Stimulated activated CD4-positive, alpha-beta T cell treated with anti-CD3 and anti-CD28 coated beads, Interleukin-15, amount 100 ng/mL, for 1 hour (primary cell): ENCODE measurements around the gene LVRN.

Source experiments
- DNase-seq, 2 donors: peaks; one replicate each; pipeline ENCODE4 v3.0.0-alpha.2; 2020; ENCODE audit warnings: low read depth in 1 of 2, low spot score in 1 of 2

LVRN gene

DNA sequence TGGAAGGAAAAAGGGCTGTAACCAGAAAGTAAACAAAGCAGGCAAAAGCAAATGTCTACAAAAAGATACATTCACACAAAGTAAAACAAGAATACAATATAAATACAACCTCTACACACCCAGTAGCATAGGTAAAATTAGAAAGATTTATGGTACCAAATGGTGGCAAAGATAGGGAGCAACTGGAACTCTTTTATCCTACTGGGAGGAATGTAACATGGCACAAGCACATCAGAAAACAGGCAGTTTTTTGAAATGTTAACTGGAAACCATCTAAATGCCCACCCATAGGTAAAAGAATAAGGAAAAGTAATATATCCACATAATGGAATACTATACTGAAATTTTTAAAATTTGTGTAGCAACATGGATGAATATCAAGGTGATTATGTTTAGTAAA lies 61.3 kb downstream of the LVRN start:
- no peak for DNase-seq

GRCh38 chr5:116025866-116026265 lies 63.6 kb downstream of the LVRN start:
- DNase-seq, result no peak

DNA sequence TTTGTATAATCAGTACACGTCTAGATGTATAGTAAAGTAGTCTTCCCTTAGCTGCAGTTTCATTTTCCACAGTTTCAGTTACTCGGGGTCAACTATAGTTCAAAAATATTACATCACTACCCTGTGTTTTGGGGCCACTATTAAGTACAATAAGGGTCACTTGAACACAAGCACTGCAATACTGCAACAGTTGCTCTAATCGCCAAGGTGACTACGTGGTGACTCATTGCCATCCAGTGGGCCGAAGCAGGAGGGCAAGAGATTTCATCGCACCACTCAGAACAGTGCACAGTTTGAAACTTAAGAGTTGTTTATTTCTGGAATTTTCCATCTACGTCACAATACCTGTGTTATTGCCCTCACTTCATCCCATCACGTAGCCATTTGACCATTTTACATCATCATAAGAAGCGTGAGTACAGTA lies 69.8 kb downstream of the LVRN start, which contains the start of gene ARL14EPL:
Gene ARL14EPL, plus strand, starts transcription at position 379 of the 424 bp plus-strand sequence. CDS start 18,994 bp downstream, outside the sequence.
- DNase-seq, result no peak

GRCh38 chr5:116032991-116033390 lies 70.7 kb downstream of the LVRN start:
- no peak for DNase-seq

DNA sequence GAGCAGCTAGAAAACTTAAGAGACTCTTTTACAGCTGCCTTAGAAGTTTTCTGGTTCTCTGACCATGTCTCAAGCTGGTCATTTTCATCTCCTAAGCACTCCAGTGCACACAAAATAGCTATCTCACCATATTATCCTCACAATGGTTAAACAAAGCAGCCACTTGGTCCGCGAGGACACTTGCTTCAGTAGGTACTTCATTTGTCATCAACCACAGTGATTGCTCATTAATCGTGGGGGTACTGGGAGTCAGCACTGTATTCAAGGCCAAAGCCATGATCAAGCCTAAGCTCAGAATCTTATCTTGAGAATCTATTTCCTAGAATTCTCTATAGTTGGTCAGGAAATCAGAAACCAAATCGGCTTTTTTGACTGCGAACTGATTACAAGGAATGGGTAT lies 72.8 kb downstream of the LVRN start:
- DNase-seq, result no peak

DNA sequence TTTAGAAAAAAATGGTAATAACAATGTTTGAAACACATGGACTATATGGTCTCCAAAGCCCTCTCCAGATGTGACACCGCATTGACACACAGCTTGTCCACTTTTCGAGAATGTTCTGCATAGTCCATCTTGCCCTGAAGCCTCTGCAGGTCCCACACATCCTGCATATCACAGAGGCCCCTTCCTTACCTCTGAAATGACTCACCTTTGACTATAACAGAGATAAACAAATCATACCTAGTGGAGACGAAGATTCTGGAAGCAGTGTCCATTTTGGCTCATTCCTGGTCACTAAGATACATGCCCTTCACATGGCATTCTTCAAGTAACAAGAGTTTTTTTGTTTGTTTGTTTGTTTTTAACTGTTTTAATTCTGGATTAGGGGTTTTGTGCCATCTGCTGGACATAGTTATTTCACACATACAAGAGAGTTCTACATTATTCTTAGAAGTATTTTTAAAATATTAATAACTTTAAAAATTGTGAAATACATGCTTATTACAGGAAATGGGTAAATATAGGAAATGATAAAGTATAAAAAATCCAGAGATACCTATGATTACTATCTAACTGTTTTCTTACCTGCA lies 75.1 kb downstream of the LVRN start:
- no peak for DNase-seq

DNA sequence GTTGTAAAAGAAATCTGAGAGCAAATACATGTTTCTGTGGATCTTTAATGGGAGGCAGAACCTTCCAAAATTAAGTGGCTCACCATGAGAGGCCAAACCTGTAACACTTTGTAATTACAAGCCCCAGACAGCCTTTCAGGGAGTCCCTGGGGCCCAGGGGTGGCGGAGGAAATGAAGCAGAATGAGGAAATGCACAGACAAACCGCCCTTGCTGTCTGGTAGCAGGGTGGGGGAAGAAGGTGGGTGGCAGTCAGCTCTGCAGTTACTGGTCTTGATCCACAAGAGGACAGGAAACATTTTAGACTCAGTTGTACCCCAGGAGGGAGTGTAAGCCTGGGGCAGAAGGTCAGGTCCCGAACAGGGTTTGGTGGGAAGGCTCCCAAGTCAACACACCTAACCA lies 76.5 kb downstream of the LVRN start:
- DNase-seq, result no peak

GRCh38 chr5:116042375-116042774 lies 80.1 kb downstream of the LVRN start:
- no peak for DNase-seq

DNA sequence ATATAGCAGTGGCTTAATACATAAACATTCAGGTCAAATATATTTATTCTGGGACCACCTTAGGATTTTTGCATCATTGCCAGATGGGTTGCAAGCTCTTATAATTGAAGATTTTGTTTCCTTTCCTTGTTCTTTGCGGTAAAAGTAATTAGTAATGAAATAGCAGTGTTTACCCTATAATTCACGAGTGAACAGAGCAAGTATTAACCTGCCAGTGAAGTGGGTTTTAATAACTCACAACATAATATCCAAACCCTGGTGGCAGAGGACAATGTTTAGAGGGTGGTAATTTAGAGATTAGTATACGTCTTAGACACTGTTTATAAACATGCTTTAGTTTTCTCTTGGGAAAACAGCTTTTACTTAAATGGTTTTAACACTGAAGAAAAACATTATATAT lies 81.8 kb downstream of the LVRN start:
- DNase-seq, result no peak

- DNase-seq, result no peak
These were observed 83.5 kb downstream of the LVRN start for GRCh38 chr5:116045821-116046220.

DNA sequence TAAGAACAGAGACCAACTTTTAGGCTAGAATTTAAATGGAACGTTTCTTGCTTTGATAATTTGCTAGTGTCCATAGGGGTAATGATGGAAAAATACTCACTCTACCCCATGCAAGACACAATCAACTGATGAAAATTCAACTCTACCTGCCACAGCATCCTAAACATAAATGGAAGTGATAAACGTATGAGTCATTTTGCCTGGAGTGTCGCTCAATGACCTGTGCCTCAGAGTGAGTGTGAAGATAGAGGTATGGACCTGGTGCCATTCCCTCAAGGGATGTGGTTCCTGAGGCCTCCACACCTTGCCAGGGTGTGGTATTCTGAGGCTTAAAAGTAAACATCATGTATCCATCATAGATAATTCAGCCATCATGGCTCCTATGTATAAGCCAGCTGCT lies 84.0 kb downstream of the LVRN start:
- DNase-seq, result no peak

DNA sequence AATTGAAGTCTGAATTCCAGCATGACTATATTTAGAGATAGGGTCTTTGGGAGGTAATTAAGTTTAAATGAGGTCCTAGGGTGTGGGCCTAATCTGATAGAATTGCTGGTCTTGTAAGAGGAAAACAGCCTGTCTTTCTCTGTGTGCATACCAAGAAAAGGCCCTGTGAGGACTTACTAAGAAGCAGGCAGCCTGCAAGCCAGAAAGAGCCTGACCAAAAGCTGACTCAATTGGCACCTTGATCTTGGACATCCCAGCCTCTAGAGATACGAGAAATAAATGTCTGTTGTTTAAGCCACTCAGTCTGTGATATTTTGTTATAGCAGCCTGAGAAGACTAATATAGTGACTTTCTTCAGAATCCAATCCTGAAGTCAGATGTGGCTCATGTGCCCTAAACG lies 84.5 kb downstream of the LVRN start:
- no peak for DNase-seq

DNA sequence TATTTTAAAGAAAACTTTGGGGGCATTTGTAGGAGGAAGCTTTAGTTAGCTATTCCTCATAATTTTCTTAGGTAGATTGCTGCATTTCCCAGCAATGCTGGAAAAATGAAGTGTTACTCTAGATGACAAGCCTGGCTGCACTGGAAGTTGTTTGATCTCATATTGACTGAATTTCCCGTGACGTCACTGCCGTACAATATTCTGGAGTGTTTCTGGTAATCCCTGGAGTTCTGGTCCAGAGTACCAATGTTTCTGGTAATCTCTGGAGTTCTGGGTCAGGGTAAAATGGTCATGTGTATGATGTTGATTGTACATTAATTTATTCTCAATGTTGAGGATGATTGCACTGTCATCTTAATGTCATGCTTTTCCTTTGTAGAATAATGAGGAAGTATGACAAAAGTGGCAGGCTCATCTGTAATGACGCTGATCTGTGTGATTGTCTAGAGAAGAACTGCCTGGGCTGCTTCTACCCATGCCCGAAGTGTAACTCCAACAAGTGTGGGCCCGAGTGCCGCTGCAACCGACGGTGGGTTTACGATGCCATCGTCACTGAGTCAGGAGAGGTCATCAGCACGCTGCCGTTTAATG lies 96.2 kb downstream of the LVRN start:
- DNase-seq, result no peak

DNA sequence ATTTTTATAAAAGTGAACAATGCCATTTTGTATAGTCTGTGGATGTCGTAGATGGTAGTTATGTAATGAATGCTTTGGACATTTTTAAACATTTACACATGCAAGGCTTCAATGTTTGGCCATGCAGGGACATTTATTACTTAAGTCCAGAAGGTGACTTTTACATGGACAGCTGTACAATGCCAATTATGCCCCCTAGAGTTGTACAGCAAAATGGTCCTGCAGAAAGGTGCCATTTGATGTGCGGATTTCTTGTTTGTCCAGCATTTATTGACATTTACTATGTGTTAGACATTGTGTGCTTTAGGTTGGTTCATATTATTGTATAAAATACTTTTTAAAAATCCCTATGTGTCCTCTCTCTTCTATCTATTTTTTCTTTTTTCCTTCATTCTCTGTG lies 100.1 kb downstream of the LVRN start:
- no peak for DNase-seq

DNA sequence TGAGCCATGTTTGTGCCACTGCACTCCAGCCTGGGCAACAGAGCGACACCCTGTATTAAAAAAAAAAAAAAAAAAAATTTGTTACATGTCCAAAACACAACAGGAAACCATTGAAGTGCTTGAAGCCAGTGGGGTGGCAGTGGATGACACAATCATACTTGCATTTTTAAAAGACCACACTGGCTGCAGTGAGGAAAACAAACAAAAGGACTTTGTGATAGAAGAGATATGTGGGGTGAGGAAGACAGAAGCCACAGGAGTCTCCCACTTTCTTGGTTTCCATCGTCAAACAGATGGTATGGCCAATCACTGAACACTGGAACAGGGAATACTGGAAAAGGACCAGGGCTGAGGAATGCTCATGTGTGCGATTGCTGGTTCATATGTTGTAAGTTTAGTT lies 101.7 kb downstream of the LVRN start:
- no peak for DNase-seq

DNA sequence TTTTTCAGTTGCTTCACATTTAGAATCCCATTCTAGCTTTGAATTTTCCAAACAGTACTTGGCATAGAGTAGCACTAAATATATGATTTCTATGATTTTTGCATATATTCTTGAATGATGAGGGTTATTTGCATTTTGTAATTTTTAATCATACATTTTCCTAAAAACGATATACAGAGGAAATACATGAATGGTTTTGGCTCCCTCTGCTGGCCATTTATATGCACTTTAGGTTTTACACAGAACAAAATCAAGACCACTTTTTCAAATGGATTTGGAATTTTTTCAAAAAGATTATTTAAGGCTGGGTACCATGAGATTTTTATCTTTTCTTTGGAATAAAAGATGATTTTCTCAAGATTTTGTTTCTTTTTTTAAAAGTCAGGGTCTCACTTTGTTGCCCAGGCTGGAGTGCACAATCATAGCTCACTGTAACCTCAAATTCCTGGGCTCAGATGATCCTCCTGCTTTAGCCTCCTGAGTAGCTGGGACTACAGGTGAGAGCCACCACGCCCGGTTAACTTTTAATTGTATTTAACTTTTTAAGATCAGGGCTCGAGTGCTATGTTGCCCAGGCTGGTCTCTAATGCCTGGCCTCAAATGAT lies 105.9 kb downstream of the LVRN start:
- DNase-seq, result no peak

GRCh38 chr5:116071211-116071610 lies 108.9 kb downstream of the LVRN start:
- no peak for DNase-seq

- no peak for DNase-seq
These were observed 113.0 kb downstream of the LVRN start for GRCh38 chr5:116075191-116075831.

DNA sequence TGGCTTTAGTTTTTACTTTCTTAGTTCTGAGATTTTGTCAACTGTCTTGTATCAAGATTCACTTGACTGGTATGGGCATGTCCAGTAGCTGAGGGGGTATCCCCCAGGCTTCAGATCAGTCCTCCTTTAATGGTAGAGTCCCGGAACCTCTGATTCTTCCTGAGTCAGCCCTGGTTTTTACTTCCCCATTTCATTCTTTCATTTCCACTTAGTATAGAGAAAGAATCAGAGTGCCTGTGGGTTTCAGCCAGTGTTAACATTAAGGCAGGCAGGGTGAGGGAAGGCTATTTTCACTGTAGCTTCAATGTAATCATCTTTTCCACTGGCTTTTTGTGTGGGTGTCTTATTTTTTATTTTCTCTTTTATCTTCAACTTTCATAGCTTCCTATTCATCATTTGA lies 114.2 kb downstream of the LVRN start:
- DNase-seq, result no peak
